ENCODE results near the gene TENM4.

Gene TENM4

DNA sequence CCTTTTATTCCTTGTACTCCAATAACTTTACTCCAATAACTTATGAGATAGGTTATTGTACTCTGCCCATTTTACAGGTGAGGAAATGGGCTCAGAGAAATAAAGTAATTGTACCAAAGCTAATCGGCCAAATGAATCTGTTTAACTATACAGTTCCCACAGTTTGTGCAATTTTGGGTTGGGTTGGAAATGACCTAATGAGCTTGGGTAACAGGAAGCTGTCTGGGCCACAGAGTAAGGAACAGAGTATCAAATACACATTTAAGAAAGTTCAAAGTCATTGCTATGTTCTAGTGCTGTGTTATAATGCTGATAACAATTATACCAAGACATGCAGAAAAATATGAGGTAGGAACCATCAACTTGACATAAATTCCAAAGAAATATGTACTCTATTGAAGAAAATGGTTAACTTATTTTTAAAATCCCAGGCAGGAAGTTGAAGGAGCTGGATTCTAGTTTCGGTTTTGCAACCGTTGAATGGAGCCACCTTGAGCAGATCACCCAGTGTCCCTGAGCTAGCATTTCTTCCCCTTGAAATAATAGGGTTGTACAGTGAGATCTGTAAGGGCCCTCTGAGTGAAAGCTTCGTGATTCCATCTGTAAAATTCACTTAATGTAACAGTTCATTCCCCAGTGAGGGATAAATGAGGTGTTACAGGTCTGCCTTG, 505.3 kb downstream of the TENM4 start:
- no peak for DNase-seq (ENCODE audit: low read depth in 3 of 3)

DNA sequence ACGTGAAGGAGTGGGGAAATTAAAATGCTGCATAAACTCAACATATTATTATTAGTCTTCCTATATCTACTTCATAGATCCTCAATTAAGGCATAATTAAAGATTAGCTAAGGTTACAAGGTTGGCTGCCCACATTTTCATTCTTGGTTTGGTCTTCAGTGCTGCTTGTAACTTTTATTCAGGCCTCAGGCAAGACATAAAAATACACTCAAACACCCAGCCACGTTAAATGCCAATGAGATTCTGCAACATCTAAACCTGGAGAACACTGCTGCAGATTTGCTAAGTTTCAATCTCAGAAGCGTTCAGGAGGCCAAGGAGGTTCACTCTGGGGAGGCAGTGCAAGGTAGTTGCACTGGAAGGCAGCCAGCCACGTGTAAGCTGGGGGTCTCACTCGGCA, 507.5 kb downstream of the TENM4 start:
- DNase-seq (ENCODE audit: low read depth in 3 of 3): no peak

- no peak for DNase-seq (ENCODE audit: low read depth in 3 of 3)
Observed at GRCh38 chr11:78932757-78933156, 508.1 kb downstream of the TENM4 start.

- no peak for DNase-seq (ENCODE audit: low read depth in 3 of 3)
Observed at GRCh38 chr11:78931891-78932290, 508.9 kb downstream of the TENM4 start.

GRCh38 chr11:78930810-78931523, 509.9 kb downstream of the TENM4 start:
- no peak for DNase-seq (ENCODE audit: low read depth in 3 of 3)

- no peak for DNase-seq (ENCODE audit: low read depth in 3 of 3)
Observed at GRCh38 chr11:78929906-78930220, 511.0 kb downstream of the TENM4 start.

DNA sequence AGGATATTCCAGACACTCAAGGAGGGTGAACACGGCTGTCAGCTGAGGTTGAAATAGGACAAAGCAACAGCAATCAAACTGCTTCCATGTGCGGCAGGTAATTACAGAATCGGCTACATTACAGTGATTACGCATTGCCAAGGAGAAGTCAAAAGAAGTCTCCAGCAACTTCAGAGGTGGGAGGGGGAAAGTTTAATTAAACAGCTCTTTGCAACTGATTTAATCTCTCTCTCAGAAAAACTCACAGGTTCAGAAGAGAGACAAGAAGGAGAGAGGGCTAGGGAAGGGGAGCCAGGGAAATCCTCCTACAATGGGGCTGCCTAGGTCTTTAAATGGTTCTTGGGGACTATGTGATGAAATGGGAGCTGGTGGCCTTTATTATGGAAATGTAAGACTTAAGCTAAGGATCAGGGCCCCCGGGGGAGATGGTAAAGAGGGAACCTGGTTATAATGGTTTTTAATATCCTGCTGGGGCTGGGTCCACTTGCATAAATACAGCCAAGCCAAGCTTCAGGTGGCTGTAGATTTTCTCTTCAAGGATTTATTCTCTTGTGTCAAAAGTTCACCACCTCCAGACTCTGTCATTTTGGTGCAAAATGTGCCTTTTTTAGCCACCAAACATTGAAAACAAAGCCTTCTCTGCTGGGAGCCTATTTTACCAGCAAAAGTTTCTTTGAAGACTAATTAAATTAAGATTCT, 511.5 kb downstream of the TENM4 start:
- no peak for DNase-seq (ENCODE audit: low read depth in 3 of 3)

GRCh38 chr11:78927511-78927910, 513.3 kb downstream of the TENM4 start:
- no peak for DNase-seq (ENCODE audit: low read depth in 3 of 3)

GRCh38 chr11:78926633-78927338, 514.0 kb downstream of the TENM4 start:
- no peak for DNase-seq (ENCODE audit: low read depth in 3 of 3)

GRCh38 chr11:78925387-78925786, 515.4 kb downstream of the TENM4 start:
- DNase-seq (ENCODE audit: low read depth in 3 of 3): no peak

GRCh38 chr11:78922859-78923625, 517.8 kb downstream of the TENM4 start:
- DNase-seq (ENCODE audit: low read depth in 3 of 3): no peak

GRCh38 chr11:78921509-78921908, 519.3 kb downstream of the TENM4 start:
- no peak for DNase-seq (ENCODE audit: low read depth in 3 of 3)

DNA sequence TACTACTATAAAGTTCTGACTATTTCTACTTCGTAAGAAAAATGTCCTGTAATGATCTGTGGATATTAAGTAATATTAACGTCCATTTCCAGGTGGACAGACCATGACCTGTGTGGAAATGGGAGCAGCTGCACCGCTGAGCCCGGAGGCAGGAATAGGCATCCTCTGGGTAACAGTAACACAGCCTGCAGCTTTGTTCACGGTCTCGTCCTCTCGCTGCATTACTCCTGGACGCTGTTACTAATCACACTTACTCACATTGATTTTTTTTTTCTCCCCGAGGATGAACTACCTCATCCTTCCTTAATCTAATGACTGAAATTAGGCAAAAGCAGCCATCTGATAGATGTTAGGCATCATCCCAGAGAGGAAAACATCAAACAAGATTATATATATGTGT, 520.5 kb downstream of the TENM4 start:
- no peak for DNase-seq (ENCODE audit: low read depth in 3 of 3)

GRCh38 chr11:78916759-78917158, 524.1 kb downstream of the TENM4 start:
- no peak for DNase-seq (ENCODE audit: low read depth in 3 of 3)

- no peak for DNase-seq (ENCODE audit: low read depth in 3 of 3)
Observed at GRCh38 chr11:78914503-78914902, 526.3 kb downstream of the TENM4 start.

DNA sequence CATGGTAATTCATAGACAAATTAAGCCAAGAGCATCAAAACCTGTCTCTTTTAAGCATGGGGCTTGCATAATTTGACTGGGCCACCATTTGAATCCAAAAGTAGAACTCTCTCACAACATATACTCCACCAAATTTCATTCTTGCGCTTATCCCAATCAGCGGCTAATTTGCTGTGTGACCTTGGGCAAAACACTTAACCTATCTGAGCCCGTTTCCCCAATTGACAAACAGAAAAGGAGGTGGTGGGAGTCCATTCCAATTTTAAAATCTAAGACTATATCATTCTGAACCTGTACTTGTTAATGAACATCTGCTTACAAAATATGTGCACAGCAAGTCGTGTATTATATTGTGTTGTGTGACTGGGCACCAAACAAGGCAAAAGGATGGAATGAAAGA, 528.1 kb downstream of the TENM4 start:
- DNase-seq (ENCODE audit: low read depth in 3 of 3): no peak

GRCh38 chr11:78910322-78910721, 530.5 kb downstream of the TENM4 start:
- no peak for DNase-seq (ENCODE audit: low read depth in 3 of 3)

GRCh38 chr11:78909386-78909785, 531.4 kb downstream of the TENM4 start:
- no peak for DNase-seq (ENCODE audit: low read depth in 3 of 3)

- DNase-seq (ENCODE audit: low read depth in 3 of 3): no peak
Observed at GRCh38 chr11:78907636-78908035, 533.2 kb downstream of the TENM4 start.

- DNase-seq (ENCODE audit: low read depth in 3 of 3): no peak
Observed at GRCh38 chr11:78906566-78906965, 534.3 kb downstream of the TENM4 start.

- no peak for DNase-seq (ENCODE audit: low read depth in 3 of 3)
Observed at GRCh38 chr11:78905756-78906155, 535.1 kb downstream of the TENM4 start.

All from stimulated activated CD4-positive, alpha-beta T cell treated with anti-CD3 and anti-CD28 coated beads, TNF-alpha, amount 100 ng/mL, for 48 hours (primary cell).